Activated gamma-delta T cell (primary cell): ENCODE data around the gene KRT73.

Experiments used
- DNase-seq: peaks from one replicate; lab custom pipeline; 2025; lab: John Stamatoyannopoulos, UW

The KRT73 gene

DNA sequence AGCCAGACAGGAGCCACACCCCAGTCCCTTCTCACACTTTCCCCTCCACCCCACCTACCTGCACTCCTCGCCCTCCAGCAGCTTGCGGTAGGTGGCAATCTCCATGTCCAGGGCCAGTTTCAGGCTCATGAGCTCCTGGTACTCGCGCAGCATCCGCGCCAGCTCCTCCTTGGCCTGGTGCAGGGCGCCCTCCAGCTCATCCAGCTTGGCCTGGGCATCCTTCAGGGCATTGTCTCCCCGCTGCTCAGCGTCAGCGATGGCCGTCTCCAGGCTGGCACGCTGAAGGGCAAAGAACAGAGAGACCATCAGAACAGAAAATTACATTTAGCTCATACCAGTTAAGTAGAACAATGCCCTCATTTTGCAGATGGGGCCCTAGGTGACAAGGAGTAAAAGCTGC, 50.2 kb downstream of the KRT73 start:
- DNase-seq: no peak

DNA sequence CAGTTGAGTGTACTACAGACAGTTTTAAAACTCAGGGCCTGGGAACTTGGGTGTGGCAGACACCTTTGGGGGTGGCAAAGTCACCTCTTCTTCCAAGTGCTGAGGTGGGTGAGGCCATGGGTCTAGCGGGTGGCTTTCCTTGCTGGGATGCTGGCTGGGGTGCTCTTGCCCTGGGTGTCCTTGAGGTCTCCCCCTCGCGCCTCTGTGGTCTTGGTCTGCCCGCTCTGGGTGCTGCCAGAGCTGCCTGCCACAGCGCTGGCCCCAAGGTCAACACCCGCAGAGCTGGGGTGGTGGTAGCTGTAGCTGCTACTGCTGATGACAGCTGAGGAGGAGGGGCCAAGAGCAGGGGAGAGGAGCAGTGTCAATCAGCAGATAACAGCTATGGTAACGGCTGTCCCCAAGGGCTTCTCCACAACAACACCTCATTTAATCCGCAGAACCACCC, 51.5 kb downstream of the KRT73 start:
- peak; percentile 71 for DNase-seq

DNA sequence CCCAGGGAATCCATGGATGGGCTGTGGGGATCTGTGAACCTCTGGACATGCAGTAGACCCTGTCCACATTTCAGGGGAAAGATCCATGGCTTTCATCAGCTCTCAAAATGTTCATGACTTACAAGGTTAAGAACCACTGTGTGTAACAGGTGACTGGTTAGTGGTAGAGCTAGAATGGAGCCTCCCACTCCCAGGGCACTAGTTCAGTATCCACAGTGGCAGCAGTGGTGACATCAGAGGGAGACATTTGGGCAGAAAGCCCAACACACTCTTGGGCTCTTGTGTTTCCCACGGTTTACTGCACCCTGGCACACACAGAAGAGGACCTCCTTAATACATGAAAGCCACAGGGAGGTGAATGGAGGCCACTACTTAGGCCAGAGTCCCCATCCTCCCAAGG, 53.8 kb downstream of the KRT73 start:
- no peak for DNase-seq

DNA sequence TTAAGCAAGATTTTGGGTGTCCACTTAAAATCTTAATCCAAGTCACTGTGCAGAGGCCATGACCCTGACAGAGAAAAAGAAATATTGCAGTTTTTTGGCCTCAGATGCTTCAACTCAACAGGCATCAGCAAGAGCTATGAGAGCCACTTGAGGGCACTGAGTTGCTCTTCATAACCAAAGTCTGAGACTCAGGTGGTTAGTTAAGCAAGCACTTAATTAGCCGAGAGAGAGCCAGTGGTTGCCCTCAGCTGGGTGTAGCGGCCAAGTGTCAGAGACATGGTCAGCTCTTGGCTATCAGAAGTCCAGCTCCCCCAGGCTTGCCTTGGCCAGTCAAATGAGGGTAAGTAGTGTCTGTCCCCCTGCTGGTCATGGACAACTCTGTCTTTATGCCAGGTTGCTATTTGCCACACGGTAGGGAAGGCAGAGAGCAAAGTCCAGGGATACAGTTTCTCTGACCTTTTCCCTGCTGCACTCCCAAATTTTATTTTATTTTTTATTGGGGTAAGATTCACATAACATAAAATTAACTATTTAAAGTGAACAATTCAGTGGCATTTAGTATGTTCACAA, 56.4 kb downstream of the KRT73 start:
- DNase-seq: no peak

DNA sequence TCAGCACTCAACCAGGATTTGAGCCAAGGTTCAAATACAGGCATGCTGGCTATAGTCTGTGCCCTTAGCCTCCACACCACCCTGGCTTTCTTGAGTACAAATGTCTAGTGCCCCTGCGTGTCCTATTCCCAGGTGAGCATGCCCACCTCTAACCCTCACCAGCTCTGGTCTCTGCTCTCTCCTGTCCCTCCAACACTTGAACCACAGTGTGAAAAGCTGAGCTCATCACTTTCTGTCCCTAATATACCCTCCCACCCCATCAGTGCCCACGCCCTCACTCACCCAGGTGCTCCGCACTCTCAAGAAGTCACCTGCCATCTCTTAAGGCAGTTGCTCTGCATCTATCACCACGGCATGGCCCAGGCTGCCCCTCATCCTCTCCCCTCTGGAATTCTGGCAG, 58.4 kb downstream of the KRT73 start:
- DNase-seq: no peak

DNA sequence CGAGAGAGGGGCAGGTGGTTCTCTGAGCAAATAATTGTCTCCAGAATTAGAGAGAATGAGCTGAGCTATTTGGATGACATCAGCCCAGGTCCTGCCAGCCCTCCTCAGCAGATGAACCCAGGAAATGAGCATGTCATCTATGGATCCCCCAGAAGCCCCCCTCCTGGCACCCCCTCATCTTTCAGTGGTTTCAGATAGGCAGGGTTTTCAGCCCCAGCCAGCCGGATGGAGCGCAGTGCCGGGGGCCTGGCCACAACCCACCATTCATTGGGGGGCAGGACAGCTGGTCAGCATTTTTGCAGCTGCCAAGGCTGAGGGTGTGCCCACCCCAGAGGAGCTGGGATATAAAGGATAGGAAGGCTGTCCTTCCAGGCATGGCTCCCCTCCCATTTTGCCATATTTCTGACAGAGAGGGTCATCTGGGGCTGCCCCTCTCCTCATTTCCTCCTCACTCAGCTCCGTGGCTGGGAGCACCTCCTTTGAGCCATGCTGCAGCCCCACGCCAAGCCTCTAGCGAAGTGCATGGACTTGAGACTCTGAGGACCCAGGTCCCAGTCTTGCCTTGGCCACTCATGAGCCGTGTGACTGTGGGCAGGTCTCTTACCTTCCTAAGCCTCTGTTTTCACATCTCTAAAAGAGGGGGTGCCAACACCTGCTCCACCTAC, 59.4 kb downstream of the KRT73 start:
- DNase-seq: no peak
